ENCODE measurements around the gene PGM2L1.

PGM2L1 gene

DNA sequence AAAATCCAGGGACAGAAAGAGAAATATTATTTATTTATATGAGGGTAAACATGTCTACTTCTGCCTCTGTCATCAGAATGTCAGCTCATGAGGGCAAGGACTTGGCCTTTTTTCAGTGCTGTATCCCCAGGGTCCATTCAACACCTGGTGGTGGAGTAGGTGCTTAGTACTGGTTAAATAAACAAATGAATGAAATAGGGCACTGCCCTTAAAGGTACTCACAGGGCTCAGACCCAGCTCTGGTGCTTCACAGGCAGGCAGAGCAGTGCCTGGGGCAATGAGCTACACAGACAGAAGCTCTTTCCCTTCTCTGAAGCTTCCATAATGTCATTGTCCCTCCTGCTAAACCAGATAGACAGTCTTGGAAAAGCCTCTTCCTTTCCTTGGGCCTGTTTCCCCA lies 117.7 kb downstream of the PGM2L1 start:
- TF ChIP-seq, protein P1, sequence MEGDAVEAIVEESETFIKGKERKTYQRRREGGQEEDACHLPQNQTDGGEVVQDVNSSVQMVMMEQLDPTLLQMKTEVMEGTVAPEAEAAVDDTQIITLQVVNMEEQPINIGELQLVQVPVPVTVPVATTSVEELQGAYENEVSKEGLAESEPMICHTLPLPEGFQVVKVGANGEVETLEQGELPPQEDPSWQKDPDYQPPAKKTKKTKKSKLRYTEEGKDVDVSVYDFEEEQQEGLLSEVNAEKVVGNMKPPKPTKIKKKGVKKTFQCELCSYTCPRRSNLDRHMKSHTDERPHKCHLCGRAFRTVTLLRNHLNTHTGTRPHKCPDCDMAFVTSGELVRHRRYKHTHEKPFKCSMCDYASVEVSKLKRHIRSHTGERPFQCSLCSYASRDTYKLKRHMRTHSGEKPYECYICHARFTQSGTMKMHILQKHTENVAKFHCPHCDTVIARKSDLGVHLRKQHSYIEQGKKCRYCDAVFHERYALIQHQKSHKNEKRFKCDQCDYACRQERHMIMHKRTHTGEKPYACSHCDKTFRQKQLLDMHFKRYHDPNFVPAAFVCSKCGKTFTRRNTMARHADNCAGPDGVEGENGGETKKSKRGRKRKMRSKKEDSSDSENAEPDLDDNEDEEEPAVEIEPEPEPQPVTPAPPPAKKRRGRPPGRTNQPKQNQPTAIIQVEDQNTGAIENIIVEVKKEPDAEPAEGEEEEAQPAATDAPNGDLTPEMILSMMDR (IDR thresholded peaks at IDR 0.05): no peak

Measured in LNCAP (cell line).